OCI-M2 (cell line): Measurements from ENCODE around the gene ELMO2.

Source experiments
- DNase-seq: peaks from one replicate; lab custom pipeline; 2025; ENCODE audit not compliant: unreplicated experiment; lab: John Stamatoyannopoulos, UW

The ELMO2 gene

DNA sequence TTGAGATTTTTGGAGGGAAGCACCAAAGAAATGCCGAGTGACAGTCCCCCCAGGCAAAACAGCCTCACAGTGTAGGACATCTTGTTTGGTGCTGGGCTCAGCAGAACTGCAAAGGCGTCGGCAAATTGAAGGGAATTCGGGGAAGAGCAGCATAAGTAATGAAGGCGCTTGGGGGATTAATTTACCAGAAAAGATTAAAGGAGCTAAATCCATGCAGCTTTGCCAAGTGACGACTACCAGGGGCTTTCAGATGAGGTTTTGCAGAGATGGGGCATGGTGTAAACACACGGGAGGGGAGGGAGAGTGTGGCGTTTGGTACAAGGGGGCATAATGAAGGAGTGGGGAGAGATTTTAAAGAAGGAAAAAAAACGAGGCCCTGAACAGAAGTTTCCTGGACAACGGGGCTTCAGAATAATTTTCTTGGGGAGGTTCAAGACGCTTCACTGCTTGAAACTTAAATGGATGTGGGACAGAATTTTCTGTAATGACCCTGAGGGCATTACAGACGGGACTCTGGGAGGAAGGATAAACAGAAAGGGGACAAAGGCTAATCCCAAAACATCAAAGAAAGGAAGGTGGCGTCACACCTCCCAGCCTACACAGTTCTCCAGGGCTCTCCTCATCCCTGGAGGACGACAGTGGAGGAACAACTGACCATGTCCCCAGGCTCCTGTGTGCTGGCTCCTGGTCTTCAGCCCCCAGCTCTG, 52.8 kb downstream of the ELMO2 start:
- no peak for DNase-seq

DNA sequence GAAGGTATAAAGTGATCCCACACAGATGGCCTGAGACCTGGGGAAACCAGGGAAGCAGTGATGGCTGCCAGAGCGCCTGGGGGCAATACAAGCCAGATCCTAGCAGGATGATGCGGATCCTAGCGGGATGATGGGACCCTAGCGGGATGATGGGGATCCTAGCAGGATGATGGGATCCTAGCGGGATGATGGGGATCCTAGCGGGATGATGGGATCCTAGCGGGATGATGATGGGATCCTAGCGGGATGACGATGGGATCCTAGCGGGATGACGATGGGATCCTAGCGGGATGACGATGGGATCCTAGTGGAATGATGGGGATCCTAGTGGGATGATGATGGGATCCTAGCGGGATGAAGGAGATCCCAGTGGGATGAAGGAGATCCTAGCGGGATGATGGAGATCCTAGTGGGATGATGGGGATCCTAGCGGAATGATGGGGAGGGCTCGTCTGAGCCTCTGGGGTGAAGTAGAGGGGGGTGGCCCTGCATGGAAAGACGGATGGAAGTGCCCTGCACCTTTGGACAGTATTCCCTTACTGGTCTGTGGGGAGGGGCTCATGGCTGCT, 54.0 kb downstream of the ELMO2 start:
- no peak for DNase-seq

DNA sequence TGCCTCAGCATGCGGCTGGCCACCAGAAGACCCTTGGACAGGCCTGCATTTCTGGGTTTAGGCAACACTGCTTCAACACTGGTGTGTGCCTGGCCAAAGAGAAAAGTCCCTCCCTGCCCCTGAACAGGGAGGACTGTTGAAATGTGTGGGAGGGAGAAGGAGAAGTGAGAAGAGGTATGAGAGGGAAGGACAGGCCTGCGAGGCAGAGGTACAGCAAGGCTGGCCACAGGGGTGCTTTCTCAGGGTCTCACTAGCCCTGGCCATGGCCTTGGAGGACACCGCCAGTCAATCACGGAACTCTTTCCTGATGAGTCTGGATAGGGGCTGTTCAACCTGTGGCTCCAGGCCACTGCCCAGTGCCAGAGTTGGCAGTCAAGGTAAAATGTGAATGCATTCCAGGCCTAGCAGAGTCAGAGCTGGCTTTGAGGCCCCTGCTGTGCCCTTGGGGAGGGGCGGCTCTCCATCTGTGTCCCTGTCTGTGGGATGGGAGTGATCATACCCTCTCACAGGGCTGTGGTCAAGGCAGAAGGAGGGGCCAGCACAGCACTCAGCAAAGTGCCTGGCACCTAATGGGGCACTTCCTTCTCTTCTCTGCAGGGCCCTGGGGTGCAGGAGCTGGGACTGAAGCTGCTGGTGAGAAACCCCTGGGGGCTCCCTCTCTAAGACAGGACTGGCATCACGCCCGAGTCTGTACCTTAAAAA, 54.9 kb downstream of the ELMO2 start:
- DNase-seq, result no peak

DNA sequence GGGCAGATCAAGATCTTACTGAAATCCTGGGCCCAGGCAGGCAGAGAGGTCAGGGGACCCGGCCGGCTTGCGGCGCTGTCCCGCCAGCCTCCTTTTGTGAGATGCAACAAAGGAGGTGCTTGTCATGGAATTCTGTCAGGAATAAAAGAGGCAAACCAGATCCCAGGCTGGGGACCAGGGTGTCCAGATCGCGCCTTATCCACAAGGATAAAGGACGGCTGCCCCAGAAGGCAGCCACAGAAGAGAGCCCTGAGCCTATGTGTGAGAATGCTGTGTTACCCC, 55.5 kb downstream of the ELMO2 start:
- no peak for DNase-seq

DNA sequence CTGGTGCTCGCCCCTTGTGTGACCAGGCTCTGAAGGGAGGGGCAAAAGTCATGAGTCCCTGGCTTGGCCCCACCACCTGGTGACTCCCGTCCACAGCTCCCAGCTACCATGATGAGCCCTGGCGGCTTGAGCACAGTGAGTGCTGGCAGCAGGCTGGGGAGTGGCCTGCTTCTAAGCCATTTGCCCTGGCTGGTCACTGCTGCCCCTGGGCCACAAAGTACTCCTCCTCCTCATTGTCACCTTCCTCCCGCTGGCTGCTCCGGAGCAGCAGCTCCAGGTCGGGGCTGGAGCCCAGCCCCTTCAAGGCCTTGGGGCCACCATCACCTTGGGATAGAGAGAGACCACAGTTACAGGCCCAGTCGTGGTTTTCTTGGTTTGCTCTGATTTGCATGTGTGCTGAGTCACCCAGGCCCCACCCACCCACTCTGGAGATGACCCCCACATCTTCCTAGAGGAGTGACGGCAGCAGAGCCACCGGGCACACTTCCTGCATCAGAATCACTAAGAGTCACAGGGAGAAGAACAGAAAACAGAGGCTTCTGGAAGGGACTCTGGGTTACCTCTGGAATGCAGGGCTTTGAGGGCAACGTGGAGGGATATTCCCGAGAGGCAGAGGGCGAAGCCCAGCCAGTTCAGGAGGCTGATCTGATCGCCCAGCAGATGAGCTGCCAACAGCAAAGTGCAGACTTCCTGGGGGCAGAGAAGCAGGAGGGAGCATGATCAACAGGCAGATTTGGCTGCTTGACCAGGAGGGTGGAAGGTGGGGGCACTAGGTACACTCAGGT, 56.0 kb downstream of the ELMO2 start:
- DNase-seq, result no peak

DNA sequence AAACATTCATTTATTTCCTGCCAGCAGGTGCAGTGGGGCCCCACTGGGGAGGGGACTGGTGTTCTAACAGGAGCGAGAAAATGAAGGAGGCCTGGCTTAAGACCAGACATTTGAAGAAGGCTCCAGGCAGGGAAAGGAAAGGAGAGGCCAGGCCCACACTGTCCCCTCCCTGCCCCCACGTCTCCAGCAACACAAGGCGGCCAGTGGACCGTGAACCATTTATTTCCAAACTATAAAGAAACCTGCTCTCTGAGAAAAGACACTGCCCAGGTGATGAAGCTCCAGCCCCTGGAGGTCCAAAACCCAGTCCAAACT, 56.7 kb downstream of the ELMO2 start:
- no peak for DNase-seq

DNA sequence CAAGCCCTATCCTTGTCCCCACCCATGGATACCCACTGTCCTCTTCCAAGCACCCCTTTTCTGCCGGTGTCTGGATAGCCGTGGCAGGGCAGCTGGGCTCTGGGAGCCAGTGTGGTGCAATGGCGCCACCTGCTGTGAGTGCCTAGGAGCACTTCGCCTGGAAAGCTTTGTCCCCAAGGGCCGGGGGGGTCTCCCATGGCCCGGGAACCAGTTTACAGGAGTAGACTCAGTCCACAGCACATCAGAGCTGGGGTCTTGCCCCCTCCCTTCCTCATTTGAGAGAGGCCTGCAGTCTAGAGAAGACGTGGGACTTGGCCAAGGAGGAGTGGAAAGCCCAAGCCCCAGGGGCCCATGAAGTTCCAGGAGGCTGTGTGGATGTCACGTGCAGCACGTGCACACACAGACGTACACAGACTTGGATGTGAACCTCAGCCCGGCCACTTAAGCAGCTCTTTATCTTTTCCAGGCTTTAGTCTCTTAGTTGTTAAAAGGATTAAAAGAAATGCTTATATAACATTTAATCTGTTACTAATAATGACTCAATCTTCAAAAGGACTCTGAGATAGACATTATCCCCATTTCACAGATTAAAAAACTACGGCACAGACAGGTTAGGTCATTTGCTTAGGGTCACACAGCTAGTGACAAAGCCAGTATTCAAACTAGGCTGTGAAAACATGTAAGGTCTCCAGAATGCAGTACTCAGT, 57.2 kb downstream of the ELMO2 start:
- DNase-seq, result no peak

DNA sequence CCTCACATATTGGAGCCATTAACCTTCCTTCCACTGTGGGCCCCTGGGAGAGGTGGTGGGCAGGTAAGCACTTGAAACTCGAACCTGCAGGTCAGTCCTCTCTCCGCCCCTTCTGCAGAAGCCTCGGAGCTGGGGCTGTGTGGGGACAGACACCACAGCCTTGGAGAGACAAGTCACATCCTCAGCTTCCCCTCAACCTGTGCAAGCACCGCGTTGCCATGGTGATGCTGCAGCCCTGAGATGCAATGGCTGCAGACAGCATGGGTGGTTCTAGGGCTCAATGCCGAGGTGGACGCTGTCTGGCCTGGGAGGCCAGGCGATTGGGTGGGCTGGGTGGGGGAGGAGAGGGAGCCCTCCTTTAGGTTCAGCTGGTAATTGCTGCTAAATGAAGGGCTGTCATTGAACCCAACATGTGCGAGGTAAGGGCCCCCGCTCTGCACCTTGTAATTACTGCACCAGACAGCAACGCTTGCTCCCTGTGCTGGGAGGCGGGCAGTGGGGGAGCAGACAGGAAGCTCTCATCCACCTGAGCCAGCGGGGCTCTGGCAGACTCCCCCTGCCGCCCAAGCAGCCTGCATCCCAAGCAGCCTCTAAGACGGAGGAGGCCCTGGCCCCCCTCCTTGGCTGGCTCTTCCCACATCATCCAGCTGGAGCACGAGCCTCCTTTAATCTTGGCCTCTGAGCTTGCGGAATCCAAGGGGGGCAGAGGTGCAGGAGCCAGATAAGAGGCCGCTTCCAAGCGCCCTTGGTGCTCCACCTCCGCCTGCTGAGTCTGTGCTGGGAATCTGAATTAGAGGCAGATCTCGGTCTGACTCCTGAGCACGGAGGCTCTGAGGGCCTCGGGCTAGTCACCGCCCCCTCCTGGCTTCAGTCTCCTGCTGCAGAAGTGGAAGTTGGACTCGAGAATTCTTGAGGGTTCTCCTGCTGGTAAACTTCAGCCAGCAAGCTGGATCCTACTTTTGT, 58.3 kb downstream of the ELMO2 start:
- no peak for DNase-seq

DNA sequence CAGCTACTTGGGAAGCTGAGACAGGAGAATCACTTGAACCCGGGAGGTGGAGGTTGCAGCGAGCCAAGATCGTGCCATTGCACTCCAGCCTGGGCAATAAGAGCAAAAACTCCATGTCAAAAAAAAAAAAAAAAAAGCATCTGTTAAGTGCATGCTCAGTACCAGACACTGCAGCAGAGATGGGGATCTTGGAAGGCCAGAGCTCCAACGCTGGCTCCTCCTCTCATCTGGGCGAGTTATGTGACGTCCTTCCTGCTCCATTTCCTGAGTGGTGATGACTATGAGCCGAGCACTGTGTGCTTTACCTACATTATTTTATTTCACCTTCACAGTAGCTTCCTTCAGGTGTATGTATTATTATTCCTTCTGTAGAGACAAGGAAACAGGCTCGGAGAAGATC, 59.6 kb downstream of the ELMO2 start:
- no peak for DNase-seq

DNA sequence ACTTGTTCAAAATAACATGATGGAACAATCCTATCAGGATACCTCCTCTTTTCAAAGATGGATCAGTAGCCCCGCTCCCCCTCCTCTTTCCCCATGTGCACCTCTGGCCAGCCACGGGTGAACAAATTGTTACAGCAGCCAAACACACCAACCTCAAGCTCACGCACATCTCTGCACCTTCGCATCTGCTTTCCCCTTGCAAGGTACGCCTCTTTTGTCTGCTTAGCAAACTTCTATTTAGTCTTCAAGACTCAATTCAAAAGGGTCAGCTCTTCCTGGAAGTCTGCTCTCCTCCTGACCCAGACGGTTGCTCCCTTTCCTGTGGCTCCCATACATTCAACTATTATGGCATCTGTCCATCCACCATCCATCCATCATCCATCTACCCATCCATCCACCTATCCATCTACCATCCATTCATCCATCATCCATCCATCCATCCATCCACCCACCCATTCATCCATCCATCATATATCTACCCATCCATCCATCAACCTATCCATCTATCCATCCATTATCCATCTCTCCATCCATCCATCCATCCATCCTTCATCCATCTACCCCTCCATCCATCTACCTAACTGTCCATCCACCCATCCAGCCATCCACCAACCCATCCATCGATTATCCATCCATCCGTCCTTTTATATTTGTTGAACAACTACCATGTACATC, 61.8 kb downstream of the ELMO2 start:
- no peak for DNase-seq

DNA sequence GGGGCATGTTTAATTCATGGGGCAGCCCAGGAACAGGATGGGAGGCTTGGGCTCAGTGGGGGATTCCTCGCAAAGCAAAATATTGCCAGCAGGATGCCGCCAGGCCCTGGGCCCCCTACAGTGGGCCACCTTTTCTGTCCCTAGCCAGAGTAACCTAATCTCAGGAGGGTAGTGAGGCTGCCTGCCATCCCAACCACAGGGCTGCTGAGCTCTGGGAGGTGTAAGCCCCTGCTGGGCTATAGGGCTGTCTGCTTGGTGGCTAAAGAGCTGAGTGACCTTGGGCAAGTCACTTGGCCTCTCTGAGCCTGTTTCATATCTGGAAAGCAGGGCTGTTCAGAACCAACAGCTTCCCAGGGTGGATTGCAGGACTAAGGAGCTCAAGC, 62.4 kb downstream of the ELMO2 start:
- DNase-seq, result no peak

DNA sequence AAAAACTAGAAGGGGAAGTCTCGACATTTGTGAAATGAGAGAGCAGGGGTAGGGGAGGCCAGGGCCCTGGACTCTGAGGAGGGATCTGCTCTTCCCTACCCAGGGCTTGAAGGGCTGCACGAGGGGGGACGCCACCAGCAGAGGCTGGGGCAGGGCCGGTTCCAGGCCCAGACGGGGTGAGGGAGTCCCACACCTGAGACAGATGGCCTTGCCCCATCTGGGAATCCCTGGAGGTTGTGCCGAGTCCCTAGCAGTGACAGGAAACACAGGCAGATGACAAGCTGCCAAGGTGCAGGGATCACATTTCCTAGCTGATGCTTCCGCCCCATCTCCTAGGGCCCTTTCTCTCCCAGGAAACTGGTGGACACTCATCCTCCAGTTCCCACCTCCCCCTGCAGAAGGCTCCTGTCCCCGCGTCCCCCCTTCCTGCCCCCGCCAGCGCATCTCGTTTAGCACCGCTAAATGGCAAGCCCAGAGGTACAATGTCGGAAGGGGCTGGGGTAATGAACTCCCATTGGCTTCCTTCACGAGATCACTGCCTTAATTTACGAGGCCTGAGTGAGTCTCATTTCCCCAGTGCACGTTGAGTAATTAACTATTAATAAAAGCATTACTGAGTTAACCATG, 63.0 kb downstream of the ELMO2 start:
- no peak for DNase-seq

DNA sequence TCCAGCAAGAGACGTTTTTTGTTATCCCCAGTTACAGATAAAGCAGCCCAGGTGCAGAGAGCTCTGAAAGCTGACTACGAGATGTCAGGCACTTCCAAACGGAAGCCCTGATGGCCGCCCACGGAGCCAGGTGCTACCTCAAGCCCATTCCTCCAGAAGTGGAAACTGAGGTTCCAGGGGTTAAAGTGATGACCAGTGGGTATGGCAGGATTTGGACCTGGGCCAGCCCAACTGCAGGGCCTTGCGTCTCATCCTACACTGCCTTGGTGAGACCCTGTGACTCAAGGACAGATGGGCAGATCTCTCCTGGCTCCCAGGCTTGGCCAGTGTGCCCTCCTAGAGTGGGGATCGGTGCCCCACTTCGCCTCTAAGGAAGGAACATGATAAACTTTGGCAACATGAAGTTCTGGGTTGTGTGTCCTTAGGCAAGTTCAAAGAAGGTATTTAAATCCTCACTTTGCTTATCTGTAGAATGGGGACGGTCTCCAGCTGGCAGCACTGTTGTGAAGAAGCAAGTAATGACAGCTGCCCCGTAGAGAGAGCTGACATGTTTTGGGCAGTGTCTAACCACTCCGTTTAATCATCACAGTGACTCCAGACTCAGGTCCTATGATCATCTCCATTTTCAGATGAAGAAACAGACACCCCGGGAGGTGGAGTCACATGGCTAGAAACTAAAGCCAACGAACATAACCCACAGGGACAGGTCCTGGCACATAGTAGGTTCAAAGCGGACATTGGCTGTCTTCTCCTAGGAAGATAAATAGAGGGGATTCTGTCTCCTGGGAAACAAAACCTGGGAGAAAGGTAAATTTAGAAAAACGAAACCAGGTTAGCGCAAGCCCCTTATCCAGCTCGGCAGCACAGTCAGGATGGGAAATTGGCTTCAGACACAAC, 63.7 kb downstream of the ELMO2 start:
- DNase-seq, result no peak

DNA sequence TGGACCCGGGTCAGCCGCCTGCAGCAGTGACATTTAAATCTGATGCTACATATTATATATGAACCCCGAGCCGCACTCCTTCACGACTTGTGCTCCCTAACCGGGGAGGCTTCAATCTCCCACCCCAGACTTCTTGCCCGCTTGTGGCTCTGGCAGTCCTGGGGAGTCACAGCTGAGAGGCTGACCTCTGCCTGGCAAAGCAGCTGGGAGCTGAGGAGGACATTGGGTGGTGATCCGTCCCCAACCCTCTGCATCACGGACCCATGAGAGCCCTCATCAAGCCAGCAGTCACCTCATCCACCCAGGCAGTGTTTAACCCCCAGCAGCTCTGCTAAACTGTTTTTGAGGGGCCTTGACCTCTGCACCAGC, 64.4 kb downstream of the ELMO2 start:
- DNase-seq, result no peak

DNA sequence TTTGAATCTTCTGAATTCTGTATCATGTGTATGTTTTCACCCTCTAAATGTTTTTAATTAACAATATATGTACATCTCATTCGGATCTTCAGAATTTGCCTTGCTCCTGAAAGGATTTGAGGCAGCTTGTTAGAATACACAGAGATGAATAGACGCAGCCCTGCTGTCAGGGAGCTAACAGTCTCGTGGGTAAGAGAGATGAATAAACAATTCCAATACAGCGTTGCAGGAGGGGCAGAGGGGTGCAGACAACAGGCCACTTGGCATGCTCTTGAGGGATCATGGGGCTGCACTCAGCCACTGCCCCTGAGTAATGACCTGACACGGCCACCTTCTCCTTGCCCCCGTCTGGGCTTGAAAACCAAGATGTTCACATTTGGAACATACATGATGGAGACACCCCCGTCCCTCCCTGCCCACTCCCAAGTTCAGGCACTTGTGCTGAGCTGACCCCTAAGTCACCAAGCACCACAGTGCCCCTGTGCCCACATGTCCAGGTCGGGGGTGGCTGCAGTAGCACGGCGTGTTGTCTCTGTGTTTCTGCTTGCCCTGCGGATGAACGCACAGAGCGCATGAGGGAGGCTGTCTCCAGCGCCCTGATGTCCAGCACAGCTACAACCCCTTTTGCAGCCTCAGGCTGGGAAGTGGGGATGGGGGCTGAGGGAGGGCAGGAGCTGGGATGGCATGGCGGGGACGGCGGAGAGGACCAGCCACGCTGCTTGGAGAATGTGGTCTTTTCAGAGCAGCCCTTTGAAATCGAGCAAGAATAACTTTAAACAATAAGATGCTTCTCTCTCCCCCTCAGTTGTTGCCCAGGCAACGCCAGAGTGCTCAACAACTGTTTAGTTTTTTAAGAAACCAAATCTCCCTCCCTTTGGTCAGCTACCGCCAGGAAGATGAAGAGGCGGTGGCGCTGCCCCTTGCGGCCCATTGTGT, 65.1 kb downstream of the ELMO2 start:
- DNase-seq, result no peak

DNA sequence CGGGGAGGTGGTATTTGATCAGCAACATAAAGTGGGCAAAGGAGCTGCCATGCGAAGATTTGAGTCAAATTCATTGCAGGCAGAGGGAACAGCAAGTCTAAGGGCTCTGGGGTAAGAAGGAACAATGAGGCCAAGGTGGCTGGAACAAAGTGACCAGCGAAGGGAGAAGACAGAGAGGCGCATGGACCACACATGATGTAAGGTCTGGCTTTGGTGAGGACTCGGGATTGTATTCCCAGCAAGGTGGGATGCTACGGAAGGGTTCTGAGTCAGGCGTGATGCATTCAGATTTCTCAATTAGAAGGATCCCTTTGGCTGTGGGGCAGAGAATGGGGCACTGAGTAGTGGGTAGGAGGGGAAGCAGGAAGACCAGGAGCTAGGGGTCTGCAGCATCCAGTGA, 67.4 kb downstream of the ELMO2 start:
- no peak for DNase-seq

DNA sequence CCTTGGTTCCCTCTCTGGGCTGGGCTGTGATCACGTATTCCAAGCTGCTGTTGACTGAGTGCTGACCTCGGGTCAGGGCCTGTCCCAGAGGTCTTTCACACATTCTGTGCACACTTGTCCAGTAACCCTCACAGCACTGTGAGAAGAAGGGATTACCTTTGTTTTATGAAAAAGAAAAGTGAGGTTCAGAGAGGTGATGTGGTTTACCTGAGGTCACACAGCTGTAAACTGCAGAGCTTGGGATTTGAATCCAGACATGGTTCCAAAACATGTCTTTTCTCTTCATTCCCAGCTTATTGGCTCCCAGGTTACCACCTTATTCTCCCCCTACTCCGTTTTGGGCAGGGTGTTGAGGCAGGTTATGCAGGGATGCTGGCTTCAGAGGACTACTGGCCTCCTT, 69.7 kb downstream of the ELMO2 start:
- no peak for DNase-seq
